OCI-LY3 (cell line): ENCODE data around the gene BMPER.

Experiments used
- H2AFZ ChIP-seq: fragments of 200-600, 300-600 bp; shearing (Covaris generic); 2 replicates; pipeline ENCODE4 v1.6.0; 2014; ENCODE audit warnings: antibody characterized with exemption, low read depth, low read length
- H3K27ac ChIP-seq: fragments of 200-600, 300-600 bp; sonication (generic); 2 replicates; pipeline ENCODE4 v1.5.1; 2014; ENCODE audit warnings: mild to moderate bottlenecking, low read length, moderate library complexity, mixed read lengths
- H3K27me3 ChIP-seq: fragments of 200-600, 300-600 bp; sonication (generic); 2 replicates; pipeline ENCODE4 v1.6.1; 2014; ENCODE audit warnings: low read depth, low read length, mixed read lengths
- H3K36me3 ChIP-seq: fragments of 200-600, 300-600 bp; sonication (generic); replicated peaks from 2 replicates; pipeline ENCODE3; 2014; ENCODE audit warnings: low read depth, low read length, mixed read lengths
- H3K4me1 ChIP-seq: fragments of 300-600, 200-600 bp; sonication (generic); 2 replicates; pipeline ENCODE4 v1.6.1; 2014; ENCODE audit warnings: low read length, mixed read lengths
- H3K4me2 ChIP-seq: fragments of 200-600, 300-600 bp; sonication (generic); 2 replicates; pipeline ENCODE4 v1.6.1; 2014; ENCODE audit warnings: low read length, mixed read lengths
- H3K4me3 ChIP-seq: fragments of 300-600, 200-600 bp; sonication (generic); 2 replicates; pipeline ENCODE4 v1.5.1; 2014; ENCODE audit warnings: antibody characterized with exemption, mild to moderate bottlenecking, low read length, moderate library complexity
- H3K79me2 ChIP-seq: fragments of 300-600, 200-600 bp; shearing (Covaris generic); 2 replicates; pipeline ENCODE4 v1.6.1; 2014; ENCODE audit warnings: mild to moderate bottlenecking, low read length, mixed read lengths
- H3K9ac ChIP-seq: fragments of 300-600, 200-600 bp; shearing (Covaris generic); 2 replicates; pipeline ENCODE4 v1.6.0; 2014; ENCODE audit warnings: mild to moderate bottlenecking, low read length, moderate library complexity
- H3K9me3 ChIP-seq: fragments of 200-600, 300-600 bp; shearing (Covaris generic); 2 replicates; pipeline ENCODE4 v1.6.1; 2014; ENCODE audit warnings: low read length, mixed read lengths; ENCODE audit not compliant: insufficient read depth
- H4K20me1 ChIP-seq: fragments of 200-600, 300-600 bp; sonication (generic); 2 replicates; pipeline ENCODE4 v1.6.1; 2016; ENCODE audit warnings: low read length, mixed read lengths; ENCODE audit not compliant: insufficient read depth
- CTCF ChIP-seq: fragments of 200-600, 300-600 bp; sonication (generic); IDR thresholded peaks from 2 replicates; pipeline ENCODE4 v1.5.1; 2014; ENCODE audit warnings: antibody characterized with exemption, low read length, low read depth
- EZH2phosphoT487 ChIP-seq: fragments of 200-600 bp; shearing (Covaris generic); IDR thresholded peaks from 2 replicates; pipeline ENCODE4 v1.6.1; 2018; ENCODE audit warnings: antibody characterized with exemption, mixed run types, low read depth

BMPER gene

GRCh38 chr7:33946094-33946699, 40.9 kb downstream of the BMPER start:
- H2AFZ ChIP-seq: no peak overlapping the region
- H3K27me3 ChIP-seq: no peaks in the 10 kb centered on the region
- H3K36me3 ChIP-seq: no peaks in the 10 kb centered on the region
- no peaks in the 10 kb centered on the region for H4K20me1 ChIP-seq
- H3K4me2 ChIP-seq: no peak overlapping the region
- no peak overlapping the region for H3K4me3 ChIP-seq
- TF ChIP-seq CTCF: no peak
- TF ChIP-seq EZH2phosphoT487: no peak
- no peaks in the 10 kb centered on the region for H3K9me3 ChIP-seq
- H3K79me2 ChIP-seq: no peaks in the 10 kb centered on the region
- no peaks in the 10 kb centered on the region for H3K4me1 ChIP-seq
- no peak overlapping the region for H3K27ac ChIP-seq
- H3K9ac ChIP-seq: no peak overlapping the region

GRCh38 chr7:33950047-33950714, 44.8 kb downstream of the BMPER start:
- H3K36me3 ChIP-seq: no peaks in the 10 kb centered on the region
- H3K4me3 ChIP-seq: no peak overlapping the region
- H3K9ac ChIP-seq: no peak overlapping the region
- TF ChIP-seq CTCF (no peak), EZH2phosphoT487 (no peak)
- H3K9me3 ChIP-seq: no peaks in the 10 kb centered on the region
- no peak overlapping the region for H3K27ac ChIP-seq
- H3K79me2 ChIP-seq: no peaks in the 10 kb centered on the region
- H4K20me1 ChIP-seq: no peaks in the 10 kb centered on the region
- no peak overlapping the region for H3K4me2 ChIP-seq
- H2AFZ ChIP-seq: no peak overlapping the region
- no peaks in the 10 kb centered on the region for H3K4me1 ChIP-seq
- H3K27me3 ChIP-seq: no peaks in the 10 kb centered on the region

- Histone ChIP-seq H3K79me2 (no peaks in the 10 kb centered on the region), H3K4me1 (no peaks in the 10 kb centered on the region), H3K4me3 (no peak overlapping the region), H4K20me1 (no peaks in the 10 kb centered on the region), H3K36me3 (no peaks in the 10 kb centered on the region), H3K27ac (no peak overlapping the region), H2AFZ (no peak overlapping the region), H3K4me2 (no peak overlapping the region), H3K27me3 (no peaks in the 10 kb centered on the region), H3K9me3 (no peaks in the 10 kb centered on the region), H3K9ac (no peak overlapping the region)
- TF ChIP-seq EZH2phosphoT487: no peak
- TF ChIP-seq CTCF: no peak
Measured at GRCh38 chr7:33952824-33953223, 47.5 kb downstream of the BMPER start.

GRCh38 chr7:33958104-33958503, 52.8 kb downstream of the BMPER start:
- TF ChIP-seq EZH2phosphoT487 (no peak), CTCF (no peak)
- H3K36me3 ChIP-seq: no peaks in the 10 kb centered on the region
- no peak overlapping the region for H3K4me2 ChIP-seq
- H3K27me3 ChIP-seq: no peaks in the 10 kb centered on the region
- no peak overlapping the region for H2AFZ ChIP-seq
- H3K4me3 ChIP-seq: no peak overlapping the region
- H3K9ac ChIP-seq: no peak overlapping the region
- H3K27ac ChIP-seq: no peak overlapping the region
- no peaks in the 10 kb centered on the region for H3K9me3 ChIP-seq
- H4K20me1 ChIP-seq: no peaks in the 10 kb centered on the region
- H3K4me1 ChIP-seq: no peaks in the 10 kb centered on the region
- no peaks in the 10 kb centered on the region for H3K79me2 ChIP-seq
